ENCODE measurements around the gene HHAT.

Gene HHAT

GRCh38 chr1:210428696-210429095 lies 100.0 kb downstream of the HHAT start:
- no peak for TF ChIP-seq CTCF (IDR thresholded peaks at IDR 0.05; ENCODE audit: borderline replicate concordance, control extremely low read depth, extremely low read depth, insufficient read depth, missing control alignments)
- no peak for DNase-seq (ENCODE audit: low spot score)
- in situ Hi-C loops (cut with MboI; ENCODE audit: low sequenced_read_pairs, unreplicated experiment), result no loop called here

- in situ Hi-C loops (cut with MboI; ENCODE audit: low sequenced_read_pairs, unreplicated experiment), result no loop called here
- no peak for TF ChIP-seq CTCF (IDR thresholded peaks at IDR 0.05; ENCODE audit: borderline replicate concordance, control extremely low read depth, extremely low read depth, insufficient read depth, missing control alignments)
Observed at GRCh38 chr1:210434223-210434622, 105.5 kb downstream of the HHAT start.

GRCh38 chr1:210437111-210437510 lies 108.4 kb downstream of the HHAT start:
- in situ Hi-C loops (cut with MboI; ENCODE audit: low sequenced_read_pairs, unreplicated experiment), result no loop called here
- TF ChIP-seq CTCF (IDR thresholded peaks at IDR 0.05; ENCODE audit: borderline replicate concordance, control extremely low read depth, extremely low read depth, insufficient read depth, missing control alignments), result no peak
- DNase-seq (ENCODE audit: low spot score), result no peak

More at GRCh38 chr1:210434223-210434622, 105.5 kb downstream of the HHAT start:
- DNase-seq (ENCODE audit: low spot score), result no peak

GRCh38 chr1:210437781-210438180 lies 109.1 kb downstream of the HHAT start:
- TF ChIP-seq CTCF (IDR thresholded peaks at IDR 0.05; ENCODE audit: borderline replicate concordance, control extremely low read depth, extremely low read depth, insufficient read depth, missing control alignments), result no peak
- in situ Hi-C loops (cut with MboI; ENCODE audit: low sequenced_read_pairs, unreplicated experiment), result no loop called here

GRCh38 chr1:210438928-210439841 lies 110.5 kb downstream of the HHAT start:
- no peak for TF ChIP-seq CTCF (IDR thresholded peaks at IDR 0.05; ENCODE audit: borderline replicate concordance, control extremely low read depth, extremely low read depth, insufficient read depth, missing control alignments)
- in situ Hi-C loops (cut with MboI; ENCODE audit: low sequenced_read_pairs, unreplicated experiment), result no loop called here
- no peak for DNase-seq (ENCODE audit: low spot score)

More at GRCh38 chr1:210437781-210438180, 109.1 kb downstream of the HHAT start:
- DNase-seq (ENCODE audit: low spot score), result no peak

- in situ Hi-C loops (cut with MboI; ENCODE audit: low sequenced_read_pairs, unreplicated experiment), result no loop called here
- no peak for TF ChIP-seq CTCF (IDR thresholded peaks at IDR 0.05; ENCODE audit: borderline replicate concordance, control extremely low read depth, extremely low read depth, insufficient read depth, missing control alignments)
- no peak for DNase-seq (ENCODE audit: low spot score)
Observed at GRCh38 chr1:210440081-210440480, 111.4 kb downstream of the HHAT start.

All from GM13976 (cell line).